ENCODE data around the gene NYAP2. TPM values are rescaled to one million over a fixed set of nuclear protein-coding genes. Genes with fewer than 3 reads are reported as not detected.

NYAP2 gene
- total RNA-seq, 1 donor from 2014 or later = not detected

DNA sequence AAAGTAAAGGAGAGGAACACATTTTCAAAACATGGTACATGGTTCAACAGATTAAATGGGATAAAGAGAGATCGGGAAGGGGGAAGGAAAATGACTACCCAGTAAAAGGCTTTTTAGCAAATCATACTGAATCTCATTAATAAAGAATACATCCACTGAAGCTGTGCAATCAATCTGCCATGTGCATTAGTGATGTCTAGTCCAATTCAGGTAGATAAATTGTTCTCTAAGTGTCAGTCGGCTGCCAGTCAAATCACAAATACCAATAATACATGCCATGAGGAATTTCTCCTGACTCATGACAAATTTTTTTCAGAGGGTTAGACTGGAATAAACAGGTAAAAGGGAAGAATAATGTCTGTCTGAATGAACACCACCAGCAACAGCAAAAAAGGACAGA lies 22.6 kb downstream of the NYAP2 start:
- no peaks in the 10 kb centered on the region for H3K36me3 Mint-ChIP-seq (ENCODE audit: low read depth, unreplicated experiment)
- no peaks in the 10 kb centered on the region for H3K4me1 Mint-ChIP-seq (ENCODE audit: unreplicated experiment)

DNA sequence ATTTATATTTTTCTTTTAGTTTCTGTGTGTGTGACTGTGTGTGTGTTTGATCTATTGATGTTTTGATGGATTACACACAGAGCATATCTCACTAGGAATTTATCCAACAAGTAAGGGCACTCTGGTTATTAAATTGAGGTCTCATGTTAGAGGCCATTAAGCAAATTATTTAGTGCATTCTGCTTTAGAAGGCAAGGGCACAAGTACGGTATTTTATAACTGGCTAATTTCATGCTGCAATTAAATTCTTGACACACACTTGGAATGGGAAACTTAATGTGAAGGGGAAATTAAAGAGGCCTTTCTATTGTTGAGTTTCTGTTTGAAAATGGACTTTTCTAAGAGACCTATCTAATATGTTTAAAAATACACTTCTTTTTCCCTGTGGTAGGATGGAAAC lies 25.8 kb downstream of the NYAP2 start:
- Mint-ChIP-seq H3K4me3 (ENCODE audit: unreplicated experiment) (no peak overlapping the region), H3K36me3 (ENCODE audit: low read depth, unreplicated experiment) (no peaks in the 10 kb centered on the region), H3K27ac (ENCODE audit: unreplicated experiment) (no peak overlapping the region), H3K9me3 (ENCODE audit: unreplicated experiment) (no peaks in the 10 kb centered on the region), H3K27me3 (ENCODE audit: unreplicated experiment) (no peaks in the 10 kb centered on the region), H3K4me1 (ENCODE audit: unreplicated experiment) (no peaks in the 10 kb centered on the region)
- TF ChIP-seq, protein P1, sequence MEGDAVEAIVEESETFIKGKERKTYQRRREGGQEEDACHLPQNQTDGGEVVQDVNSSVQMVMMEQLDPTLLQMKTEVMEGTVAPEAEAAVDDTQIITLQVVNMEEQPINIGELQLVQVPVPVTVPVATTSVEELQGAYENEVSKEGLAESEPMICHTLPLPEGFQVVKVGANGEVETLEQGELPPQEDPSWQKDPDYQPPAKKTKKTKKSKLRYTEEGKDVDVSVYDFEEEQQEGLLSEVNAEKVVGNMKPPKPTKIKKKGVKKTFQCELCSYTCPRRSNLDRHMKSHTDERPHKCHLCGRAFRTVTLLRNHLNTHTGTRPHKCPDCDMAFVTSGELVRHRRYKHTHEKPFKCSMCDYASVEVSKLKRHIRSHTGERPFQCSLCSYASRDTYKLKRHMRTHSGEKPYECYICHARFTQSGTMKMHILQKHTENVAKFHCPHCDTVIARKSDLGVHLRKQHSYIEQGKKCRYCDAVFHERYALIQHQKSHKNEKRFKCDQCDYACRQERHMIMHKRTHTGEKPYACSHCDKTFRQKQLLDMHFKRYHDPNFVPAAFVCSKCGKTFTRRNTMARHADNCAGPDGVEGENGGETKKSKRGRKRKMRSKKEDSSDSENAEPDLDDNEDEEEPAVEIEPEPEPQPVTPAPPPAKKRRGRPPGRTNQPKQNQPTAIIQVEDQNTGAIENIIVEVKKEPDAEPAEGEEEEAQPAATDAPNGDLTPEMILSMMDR (IDR thresholded peaks at IDR 0.05; ENCODE audit: unreplicated experiment) = no peak
- DNase-seq (ENCODE audit: low spot score) = no peak

More for the DNA sequence above, 22.6 kb downstream of the NYAP2 start:
- H3K9me3 Mint-ChIP-seq (ENCODE audit: unreplicated experiment) = no peaks in the 10 kb centered on the region
- H3K27me3 Mint-ChIP-seq (ENCODE audit: unreplicated experiment) = no peaks in the 10 kb centered on the region
- H3K4me3 Mint-ChIP-seq (ENCODE audit: unreplicated experiment) = no peak overlapping the region
- H3K27ac Mint-ChIP-seq (ENCODE audit: unreplicated experiment) = no peak overlapping the region
- TF ChIP-seq, protein P1 (IDR thresholded peaks at IDR 0.05; ENCODE audit: unreplicated experiment) = no peak
- DNase-seq (ENCODE audit: low spot score) = no peak

DNA sequence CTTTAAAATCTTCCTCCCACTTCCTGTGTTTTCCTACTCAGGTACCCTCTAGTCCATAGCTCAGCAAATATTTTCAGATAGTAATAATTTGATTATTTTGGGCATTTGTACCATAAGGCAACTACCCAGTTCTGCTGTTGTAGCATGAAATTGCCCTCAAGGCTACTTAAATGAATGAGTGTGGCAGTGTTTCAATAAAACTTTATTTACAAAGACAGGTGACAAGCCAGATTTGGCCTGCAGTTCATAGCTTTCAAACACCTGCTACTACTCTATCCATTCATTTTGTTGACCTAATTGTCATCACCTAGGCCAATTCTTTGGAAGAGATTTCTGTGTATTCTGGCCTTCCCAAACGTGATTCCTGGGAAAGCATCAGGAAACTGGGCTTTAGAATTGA lies 28.9 kb downstream of the NYAP2 start:
- Mint-ChIP-seq H3K9me3 (ENCODE audit: unreplicated experiment) (no peaks in the 10 kb centered on the region), H3K27ac (ENCODE audit: unreplicated experiment) (no peak overlapping the region), H3K27me3 (ENCODE audit: unreplicated experiment) (no peaks in the 10 kb centered on the region), H3K4me1 (ENCODE audit: unreplicated experiment) (no peaks in the 10 kb centered on the region), H3K36me3 (ENCODE audit: low read depth, unreplicated experiment) (no peaks in the 10 kb centered on the region), H3K4me3 (ENCODE audit: unreplicated experiment) (no peak overlapping the region)
- DNase-seq (ENCODE audit: low spot score) = no peak
- TF ChIP-seq, protein P1 (IDR thresholded peaks at IDR 0.05; ENCODE audit: unreplicated experiment) = no peak

DNA sequence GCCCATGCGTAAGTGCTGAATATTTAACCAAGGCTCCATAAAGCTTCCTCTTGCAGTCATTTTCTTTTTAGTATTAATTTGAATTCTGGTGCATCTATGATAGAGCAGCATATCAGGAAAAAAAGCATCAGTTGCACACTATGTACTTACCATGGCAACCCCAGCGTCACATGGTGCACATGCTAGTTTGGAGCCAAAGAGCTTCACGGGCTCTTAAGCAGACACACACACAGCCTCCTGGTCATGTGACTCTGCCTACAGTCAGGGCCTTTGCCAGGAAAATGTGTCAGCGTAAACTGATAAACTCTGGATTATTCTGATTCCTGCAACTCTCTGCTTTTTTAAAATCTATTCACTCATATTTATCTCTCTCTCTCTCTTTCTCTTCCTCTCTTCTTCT lies 30.2 kb downstream of the NYAP2 start:
- Mint-ChIP-seq H3K4me3 (ENCODE audit: unreplicated experiment) (no peak overlapping the region), H3K36me3 (ENCODE audit: low read depth, unreplicated experiment) (no peaks in the 10 kb centered on the region), H3K27me3 (ENCODE audit: unreplicated experiment) (no peaks in the 10 kb centered on the region), H3K4me1 (ENCODE audit: unreplicated experiment) (no peaks in the 10 kb centered on the region), H3K9me3 (ENCODE audit: unreplicated experiment) (no peaks in the 10 kb centered on the region), H3K27ac (ENCODE audit: unreplicated experiment) (no peak overlapping the region)
- TF ChIP-seq, protein P1 (IDR thresholded peaks at IDR 0.05; ENCODE audit: unreplicated experiment) = no peak
- no peak for DNase-seq (ENCODE audit: low spot score)

DNA sequence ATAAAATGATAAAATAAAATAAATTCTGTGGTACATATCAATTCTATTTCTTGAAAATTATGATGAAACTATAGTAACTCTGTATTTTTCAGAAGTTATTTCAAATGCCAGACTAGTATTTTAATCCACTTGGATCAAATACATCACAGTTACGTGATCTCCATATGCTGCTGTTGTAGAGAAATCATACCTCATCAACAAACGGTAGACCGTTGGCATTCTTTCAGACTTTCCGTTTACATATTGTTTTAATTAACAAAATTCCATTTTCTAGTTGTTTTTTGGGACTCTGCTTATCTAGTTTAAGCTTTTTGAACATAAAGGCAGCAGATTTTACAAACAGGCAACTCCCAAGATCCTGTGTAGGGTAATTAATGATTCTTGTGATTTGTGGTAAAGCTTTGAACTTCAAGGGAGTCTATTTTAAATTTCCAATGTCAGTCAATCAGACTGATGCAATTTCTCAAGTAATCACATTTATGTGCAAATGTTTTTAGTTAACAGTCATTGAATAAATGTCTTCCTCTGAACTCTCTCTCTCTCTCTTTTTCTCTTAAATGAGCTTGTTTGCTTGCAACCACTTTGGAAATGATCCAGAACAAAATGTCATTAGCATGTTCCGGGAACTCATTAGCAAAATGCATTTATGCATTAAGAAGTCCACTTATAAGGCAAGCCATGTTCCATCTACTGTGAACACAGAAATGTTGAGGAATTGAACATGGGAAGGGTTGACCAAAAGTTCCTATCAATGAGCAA lies 31.8 kb downstream of the NYAP2 start:
- no peaks in the 10 kb centered on the region for H3K27me3 Mint-ChIP-seq (ENCODE audit: unreplicated experiment)

More for the DNA sequence above, 31.8 kb downstream of the NYAP2 start:
- DNase-seq (ENCODE audit: low spot score) = no peak
- Mint-ChIP-seq H3K4me1 (ENCODE audit: unreplicated experiment) (no peaks in the 10 kb centered on the region), H3K27ac (ENCODE audit: unreplicated experiment) (no peak overlapping the region), H3K4me3 (ENCODE audit: unreplicated experiment) (no peak overlapping the region), H3K36me3 (ENCODE audit: low read depth, unreplicated experiment) (no peaks in the 10 kb centered on the region), H3K9me3 (ENCODE audit: unreplicated experiment) (no peaks in the 10 kb centered on the region)
- TF ChIP-seq, protein P1 (IDR thresholded peaks at IDR 0.05; ENCODE audit: unreplicated experiment) = no peak

Data from endothelial cell (in vitro differentiated cells).